Psoas muscle (tissue), 8 donors: ENCODE measurements around the gene EVI2B. TPM values are rescaled to one million over a fixed set of nuclear protein-coding genes. Genes with fewer than 3 reads are reported as not detected.
"Not testable (repeated sequence)": the region's sequence is repeated elsewhere in the genome, so short reads cannot be mapped to it uniquely, and the experiment has no call there.

ENCODE experiments used
- ATAC-seq, 4 donors: fragments of 200-7000 bp; cut with Tn5 transposase; one replicate each; pipeline ENCODE4 v1.9.1; 2020; ENCODE audit warnings: moderate library complexity in 3 of 4, mild to moderate bottlenecking in 2 of 4
- DNase-seq, 2 donors: peaks; one replicate each; pipeline ENCODE4 v3.0.0-alpha.2; 2020
- H3K27ac ChIP-seq: fragments of 200-600 bp; one replicate; pipeline ENCODE4 v1.8.0; 2022
- H3K27me3 ChIP-seq, 3 donors: fragments of 200-600 bp in 1 of 3; one replicate each; pipeline versions ENCODE4 v1.6.1 to v1.8.0; 2013 to 2022; ENCODE audit warnings: low read length in 2 of 3, mild to moderate bottlenecking in 2 of 3, moderate library complexity in 1 of 3; ENCODE audit not compliant: insufficient read depth in 3 of 3
- H3K36me3 ChIP-seq, 2 donors: fragments of 200-600 bp in 1 of 2; one replicate each; pipeline versions ENCODE4 v1.6.1 to v1.8.0; 2013 to 2022; ENCODE audit warnings: low read depth in 1 of 2, mild to moderate bottlenecking in 1 of 2, moderate library complexity in 1 of 2; ENCODE audit not compliant: insufficient read depth in 1 of 2
- H3K4me1 ChIP-seq: fragments of 200-600 bp; one replicate; pipeline ENCODE4 v1.8.0; 2022
- H3K4me3 ChIP-seq: fragments of 200-600 bp; one replicate; pipeline ENCODE4 v1.8.0; 2022; ENCODE audit warnings: mild to moderate bottlenecking
- H3K9me3 ChIP-seq: fragments of 200-600 bp; one replicate; pipeline ENCODE4 v1.8.0; 2022
- WGBS, 3 donors: extraction: QIAGEN DNeasy Blood & Tissue Kit; methylation state at CpG; one replicate each; pipeline versions ENCODE4 v1.1.6 to v1.1.7; 2013; 5-methylcytosine and 5-hydroxymethylcytosine counted together
- intact Hi-C, 2 donors: fragments of 100-400 bp; cut with DNase I; formaldehyde crosslinking; loops; one replicate each; pipeline versions ENCODE4 v1.11.0 to v1.14.2; 2022
- polyA plus RNA-seq, 3 donors: library from polyadenylated mRNA; stranded (reverse); fragments of 200-250 nt; gene quantifications; one replicate each; pipeline ENCODE4 v1.2.3, GENCODE V29; 2013
- total RNA-seq, 4 donors: library from RNA; stranded (reverse); fragmentation: NEBNext Ultra II Directional in 2 of 4; extraction: Animal tissue kit (Norgen Biotek cat#: 25700) in 2 of 4; gene quantifications; one replicate each; pipeline versions ENCODE4 v1.2.1 to v1.2.4, GENCODE V29; 2021 to 2023
- TF ChIP-seq, protein P1 (sequence below): fragments of 200-600 bp; IDR thresholded peaks from one replicate; pipeline ENCODE4 v1.8.0; 2022; ENCODE audit warnings: antibody characterized with exemption
- donor health status: healthy with polysubstance abuse.
- donor health status: DM: no; HTN: no; CAD: no; lungs with moderate emphysema.
- donor health status: Bipolar disorder and iron deficiency.
- donor health status: healthy.
- donor health status: DM: yes; HTN: yes; CAD: no.
- donor health status: DM: no; HTN: no; CAD: no.
- donor health status: DM: no; HTN: no; CAD: no.
- donor health status: DM: yes; HTN: yes; CAD: no.

Gene EVI2B
- total and polyA plus RNA-seq, 7 donors: 0.51 to 2.9 (median 1.2) TPM

GRCh38 chr17:31272803-31273202 lies 41.1 kb downstream of the EVI2B start:
- TF ChIP-seq, protein P1, sequence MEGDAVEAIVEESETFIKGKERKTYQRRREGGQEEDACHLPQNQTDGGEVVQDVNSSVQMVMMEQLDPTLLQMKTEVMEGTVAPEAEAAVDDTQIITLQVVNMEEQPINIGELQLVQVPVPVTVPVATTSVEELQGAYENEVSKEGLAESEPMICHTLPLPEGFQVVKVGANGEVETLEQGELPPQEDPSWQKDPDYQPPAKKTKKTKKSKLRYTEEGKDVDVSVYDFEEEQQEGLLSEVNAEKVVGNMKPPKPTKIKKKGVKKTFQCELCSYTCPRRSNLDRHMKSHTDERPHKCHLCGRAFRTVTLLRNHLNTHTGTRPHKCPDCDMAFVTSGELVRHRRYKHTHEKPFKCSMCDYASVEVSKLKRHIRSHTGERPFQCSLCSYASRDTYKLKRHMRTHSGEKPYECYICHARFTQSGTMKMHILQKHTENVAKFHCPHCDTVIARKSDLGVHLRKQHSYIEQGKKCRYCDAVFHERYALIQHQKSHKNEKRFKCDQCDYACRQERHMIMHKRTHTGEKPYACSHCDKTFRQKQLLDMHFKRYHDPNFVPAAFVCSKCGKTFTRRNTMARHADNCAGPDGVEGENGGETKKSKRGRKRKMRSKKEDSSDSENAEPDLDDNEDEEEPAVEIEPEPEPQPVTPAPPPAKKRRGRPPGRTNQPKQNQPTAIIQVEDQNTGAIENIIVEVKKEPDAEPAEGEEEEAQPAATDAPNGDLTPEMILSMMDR: no peak
- intact Hi-C loops: no loop called here
- H3K4me3 ChIP-seq: no peak overlapping the region
- H3K9me3 ChIP-seq: no peaks in the 10 kb centered on the region
- DNase-seq (no peak), ATAC-seq (no peak)
- H3K36me3 ChIP-seq: peaks cover 5 to 36% of the 10 kb centered on the region in 2 donors
- H3K27ac ChIP-seq: no peak overlapping the region
- no peaks in the 10 kb centered on the region for H3K27me3 ChIP-seq
- peaks cover 10% of the 10 kb centered on the region for H3K4me1 ChIP-seq

DNA sequence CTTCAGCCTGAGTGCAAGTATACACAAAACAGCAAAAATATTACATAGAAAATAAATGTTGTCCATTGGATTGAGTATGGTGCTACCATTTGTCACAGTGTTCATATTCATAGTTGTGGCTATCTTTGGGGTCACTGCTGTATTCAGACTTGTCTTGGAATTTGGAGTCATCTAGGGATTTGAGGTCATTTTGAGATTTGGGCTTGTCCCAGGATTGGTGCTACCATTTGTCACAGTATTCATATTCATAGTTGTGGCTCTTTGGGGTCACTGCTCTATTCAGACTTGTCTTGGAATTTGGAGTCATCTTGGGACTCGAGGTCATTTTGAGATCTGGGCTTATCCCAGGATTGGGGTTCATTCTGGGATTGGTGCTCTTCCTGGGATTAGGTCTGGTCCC lies 41.6 kb downstream of the EVI2B start:
- H3K36me3 ChIP-seq: peaks cover 3 to 33% of the 10 kb centered on the region in 2 donors
- no peaks in the 10 kb centered on the region for H3K27me3 ChIP-seq
- intact Hi-C loops: no loop called here
- H3K4me3 ChIP-seq: no peak overlapping the region
- peaks cover 10% of the 10 kb centered on the region for H3K4me1 ChIP-seq
- ATAC-seq: no peak
- H3K27ac ChIP-seq: no peak overlapping the region
- TF ChIP-seq, protein P1: no peak
- 100% methylated on average over 1 of the region's 1 CpG for WGBS, 3 donors
- no peaks in the 10 kb centered on the region for H3K9me3 ChIP-seq
- DNase-seq: no peak

DNA sequence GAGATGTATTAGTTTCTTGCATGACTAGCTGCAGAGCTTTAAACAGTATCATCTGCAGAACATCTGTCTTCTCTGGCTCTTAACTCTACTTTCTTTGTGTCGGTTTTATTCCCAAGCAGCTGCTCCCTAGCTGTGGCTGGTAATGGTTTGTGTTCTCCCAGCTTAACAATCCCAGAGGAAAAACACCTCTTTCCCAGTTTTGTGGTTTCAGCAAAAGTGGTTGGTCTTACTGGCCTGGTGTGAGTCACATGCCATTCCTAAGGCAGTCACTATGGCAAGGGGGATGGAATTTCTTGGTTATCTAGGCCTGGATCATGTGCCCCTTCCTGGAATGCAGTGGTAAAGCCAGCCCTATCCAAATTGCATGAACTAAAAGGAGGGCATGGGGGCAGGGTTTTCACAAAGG lies 44.3 kb downstream of the EVI2B start:
- DNase-seq (no peak), ATAC-seq (peak in 3 of 4 donors; percentile 63 to 69 (median 65))
- Histone ChIP-seq H3K4me1 (peaks cover 10% of the 10 kb centered on the region), H3K27ac (no peak overlapping the region), H3K9me3 (no peaks in the 10 kb centered on the region), H3K36me3 (peaks cover 2 to 43% of the 10 kb centered on the region in 2 donors), H3K4me3 (no peak overlapping the region), H3K27me3 (no peaks in the 10 kb centered on the region)
- WGBS, 3 donors: 28 to 38% (median 33%) methylated on average over 1 of the region's 1 CpG
- intact Hi-C loops: no loop called here
- TF ChIP-seq, protein P1: no peak

DNA sequence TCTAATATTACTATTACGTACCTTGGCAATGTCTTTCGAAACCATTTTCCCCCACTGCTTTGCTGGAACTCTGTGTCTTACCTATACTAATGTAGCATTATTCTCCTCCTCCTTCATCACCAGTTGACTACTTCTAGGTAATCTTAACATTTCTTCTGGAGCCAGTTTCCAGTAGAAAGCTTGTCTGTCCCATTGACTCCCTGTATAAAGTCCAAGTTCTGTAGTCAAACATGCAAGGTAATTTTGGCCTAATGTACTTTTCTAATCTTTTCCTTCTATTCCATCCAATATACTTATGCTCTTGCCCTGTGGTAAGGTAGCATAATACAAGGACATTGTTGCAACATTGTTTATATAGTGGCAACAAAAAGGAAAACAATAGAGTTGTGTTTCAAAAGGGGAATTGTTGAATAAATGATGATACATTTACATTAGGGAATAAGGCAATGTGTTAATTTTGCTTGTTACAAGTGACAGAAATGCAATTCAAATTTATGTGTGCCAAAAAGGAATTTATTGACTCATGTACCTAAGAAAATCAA lies 44.7 kb downstream of the EVI2B start:
- TF ChIP-seq, protein P1: no peak
- intact Hi-C loops: no loop called here
- ATAC-seq: no peak
- Histone ChIP-seq H3K9me3 (no peaks in the 10 kb centered on the region), H3K27me3 (no peaks in the 10 kb centered on the region), H3K36me3 (peaks cover 2 to 47% of the 10 kb centered on the region in 2 donors), H3K27ac (no peak overlapping the region), H3K4me3 (no peak overlapping the region), H3K4me1 (peaks cover 10% of the 10 kb centered on the region)
- no peak for DNase-seq
- WGBS, 3 donors: 94 to 100% (median 97%) methylated on average over 2 of the region's 2 CpGs

- peaks cover 10% of the 10 kb centered on the region for H3K4me1 ChIP-seq
- ATAC-seq (no peak), DNase-seq (no peak)
- TF ChIP-seq, protein P1: no peak
- H3K27me3 ChIP-seq: no peaks in the 10 kb centered on the region
- 91 to 92% (median 91%) methylated on average over 2 of the region's 2 CpGs for WGBS, 3 donors
- peaks cover 2 to 62% of the 10 kb centered on the region in 2 donors for H3K36me3 ChIP-seq
- H3K27ac ChIP-seq: no peak overlapping the region
- no peaks in the 10 kb centered on the region for H3K9me3 ChIP-seq
- intact Hi-C loops: no loop called here
- H3K4me3 ChIP-seq: no peak overlapping the region
These were observed 47.8 kb downstream of the EVI2B start for GRCh38 chr17:31266042-31266441.

DNA sequence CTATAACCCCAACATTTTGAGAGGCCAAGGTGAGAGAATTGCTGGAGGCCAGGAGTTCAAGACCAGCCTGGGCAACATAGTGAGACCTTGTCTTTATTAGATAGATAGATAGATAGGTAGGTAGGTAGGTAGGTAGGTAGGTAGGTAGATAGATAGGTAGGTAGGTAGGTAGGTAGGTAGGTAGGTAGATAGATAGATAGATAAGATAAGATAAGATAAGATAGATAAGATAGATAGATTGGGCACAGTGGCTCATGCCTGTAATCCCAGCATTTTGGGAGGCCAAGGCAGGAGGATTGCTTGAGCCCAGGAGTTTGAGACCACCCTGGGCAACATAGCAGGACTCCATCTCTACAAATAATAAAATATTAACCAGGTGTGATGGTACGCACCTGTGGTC lies 50.9 kb downstream of the EVI2B start:
- ATAC-seq, H3K4me3 ChIP-seq, H3K27ac ChIP-seq, DNase-seq, intact Hi-C loops, H3K27me3 ChIP-seq, H3K9me3 ChIP-seq, H3K4me1 ChIP-seq: not testable (repeated sequence)
- WGBS, 3 donors: 94 to 100% (median 98%) methylated on average over 1 of the region's 1 CpG
- H3K36me3 ChIP-seq: peaks cover 2 to 71% of the 10 kb centered on the region in 2 donors
